ENCODE data around the gene CAMK2D.

Gene CAMK2D

DNA sequence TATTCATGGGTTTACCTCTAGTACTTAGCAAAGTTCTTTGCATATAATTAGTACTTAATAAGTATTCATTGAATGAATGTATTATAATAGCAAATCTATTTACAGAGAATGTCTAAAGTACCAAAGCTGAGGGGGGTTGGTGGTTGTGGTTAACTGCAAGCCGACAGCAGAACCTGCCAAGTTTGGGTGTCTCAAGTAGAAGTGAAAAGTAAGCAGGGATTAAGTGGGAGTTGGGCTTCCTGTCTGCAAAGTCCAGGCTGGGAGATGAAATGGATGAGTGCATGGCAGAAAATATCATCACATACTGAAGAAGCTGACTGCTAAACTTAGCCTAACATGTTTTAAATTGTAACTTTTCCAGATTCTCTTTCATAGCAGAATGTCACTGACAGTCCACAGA lies 169.6 kb downstream of the CAMK2D start:
- no peak overlapping the region for H3K4me3 ChIP-seq (ENCODE audit: low read depth, low read length)
- peak; percentile 53 for DNase-seq (ENCODE audit: low read depth)
- no peak for TF ChIP-seq CTCF (conservative IDR thresholded peaks at IDR 0.05; ENCODE audit: low read depth, low read length)

DNA sequence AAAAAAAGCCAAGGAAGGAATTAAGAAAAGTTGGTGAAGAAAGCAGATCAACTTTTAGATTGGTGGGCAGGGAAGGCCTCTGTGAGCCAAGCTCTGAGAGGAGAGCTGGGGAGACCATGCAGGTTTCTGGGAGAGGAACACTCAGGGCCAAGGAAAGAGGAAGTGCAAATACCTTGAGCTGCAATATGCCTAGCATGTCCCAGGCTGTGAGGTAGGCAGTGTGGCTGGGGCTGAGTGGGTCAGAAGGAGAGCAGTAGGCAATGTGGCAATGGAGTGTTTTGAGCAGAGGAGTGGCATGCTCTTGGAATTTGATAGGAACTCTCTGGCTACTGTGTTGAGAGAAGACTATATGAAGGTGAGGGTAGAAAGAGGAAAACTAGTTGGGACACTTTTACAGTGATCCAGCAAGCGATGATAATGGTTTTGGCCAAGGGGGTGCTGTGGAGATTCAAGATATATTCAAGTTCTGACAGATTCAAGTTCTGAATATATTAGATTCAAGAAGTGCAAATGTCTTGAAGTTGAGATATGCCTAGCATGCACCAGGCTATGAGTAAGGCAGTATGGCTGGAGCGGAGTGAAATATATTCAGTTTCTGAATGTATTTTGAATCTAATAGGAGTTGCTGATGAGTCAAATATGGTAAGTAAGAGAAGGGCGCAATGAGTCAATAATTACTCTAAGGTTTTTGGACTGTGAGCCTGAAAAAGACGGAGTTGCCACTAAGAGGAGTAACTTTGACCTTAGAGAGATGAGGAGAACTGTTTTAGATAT lies 172.5 kb downstream of the CAMK2D start:
- TF ChIP-seq CTCF (conservative IDR thresholded peaks at IDR 0.05; ENCODE audit: low read depth, low read length), result no peak
- no peak overlapping the region for H3K4me3 ChIP-seq (ENCODE audit: low read depth, low read length)
- DNase-seq (ENCODE audit: low read depth), result no peak

- H3K4me3 ChIP-seq (ENCODE audit: low read depth, low read length), result no peak overlapping the region
- TF ChIP-seq CTCF (conservative IDR thresholded peaks at IDR 0.05; ENCODE audit: low read depth, low read length), result no peak
- DNase-seq (ENCODE audit: low read depth), result no peak
Measured at GRCh38 chr4:113587640-113588275, 173.8 kb downstream of the CAMK2D start.

DNA sequence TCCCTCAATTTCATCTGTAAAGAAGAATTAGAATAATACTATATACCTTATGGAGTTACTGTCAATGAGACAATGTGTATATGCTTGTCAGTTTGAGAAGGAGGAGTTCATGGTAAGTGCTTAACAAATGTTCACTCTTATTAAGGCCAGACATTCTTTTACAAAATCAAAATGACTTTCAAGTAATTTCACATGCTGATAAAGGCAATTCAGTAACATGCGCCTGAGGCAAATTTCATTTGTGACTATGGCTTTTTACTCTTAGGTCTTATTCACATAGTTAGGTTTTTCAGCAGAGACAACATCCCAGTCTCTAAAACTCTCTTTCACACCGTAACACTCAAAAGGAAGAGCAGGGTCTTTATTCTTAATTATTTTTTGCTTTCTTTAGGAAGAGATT lies 174.4 kb downstream of the CAMK2D start:
- DNase-seq (ENCODE audit: low read depth), result no peak
- H3K4me3 ChIP-seq (ENCODE audit: low read depth, low read length), result no peak overlapping the region
- no peak for TF ChIP-seq CTCF (conservative IDR thresholded peaks at IDR 0.05; ENCODE audit: low read depth, low read length)

DNA sequence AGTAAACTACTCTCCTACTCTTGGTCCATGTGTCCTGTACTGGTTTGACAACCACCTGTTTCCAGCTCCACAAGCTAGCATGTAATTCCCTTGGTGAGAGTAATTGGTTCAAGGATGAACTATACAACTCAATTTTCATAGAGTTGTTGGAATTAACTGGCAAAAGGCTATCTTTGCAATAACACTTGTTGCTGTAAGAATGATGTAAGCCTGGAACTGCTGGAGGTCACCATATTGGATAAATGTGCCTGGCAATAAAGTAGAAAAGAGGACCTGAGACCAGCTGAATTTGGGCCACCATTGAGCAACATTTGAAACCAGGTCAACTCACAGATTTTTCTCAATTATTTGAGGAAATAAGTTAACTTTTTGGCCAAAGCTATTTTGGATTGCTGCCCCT lies 175.5 kb downstream of the CAMK2D start:
- peak; percentile 13 for DNase-seq (ENCODE audit: low read depth)
- TF ChIP-seq CTCF (conservative IDR thresholded peaks at IDR 0.05; ENCODE audit: low read depth, low read length), result no peak

GRCh38 chr4:113584407-113585150 lies 177.0 kb downstream of the CAMK2D start:
- H3K4me3 ChIP-seq (ENCODE audit: low read depth, low read length), result no peak overlapping the region
- TF ChIP-seq CTCF (conservative IDR thresholded peaks at IDR 0.05; ENCODE audit: low read depth, low read length), result no peak
- DNase-seq (ENCODE audit: low read depth), result peak; percentile 92

More for the DNA sequence above, 175.5 kb downstream of the CAMK2D start:
- H3K4me3 ChIP-seq (ENCODE audit: low read depth, low read length), result no peak overlapping the region
